ENCODE measurements around the gene SAP25. TPM values are rescaled to one million over a fixed set of nuclear protein-coding genes. Genes with fewer than 3 reads are reported as not detected.
"Not testable (repeated sequence)": the region's sequence is repeated elsewhere in the genome, so short reads cannot be mapped to it uniquely, and the experiment has no call there.

The SAP25 gene
- total RNA-seq, 1 donor from 2014 or later = 13.5 TPM

DNA sequence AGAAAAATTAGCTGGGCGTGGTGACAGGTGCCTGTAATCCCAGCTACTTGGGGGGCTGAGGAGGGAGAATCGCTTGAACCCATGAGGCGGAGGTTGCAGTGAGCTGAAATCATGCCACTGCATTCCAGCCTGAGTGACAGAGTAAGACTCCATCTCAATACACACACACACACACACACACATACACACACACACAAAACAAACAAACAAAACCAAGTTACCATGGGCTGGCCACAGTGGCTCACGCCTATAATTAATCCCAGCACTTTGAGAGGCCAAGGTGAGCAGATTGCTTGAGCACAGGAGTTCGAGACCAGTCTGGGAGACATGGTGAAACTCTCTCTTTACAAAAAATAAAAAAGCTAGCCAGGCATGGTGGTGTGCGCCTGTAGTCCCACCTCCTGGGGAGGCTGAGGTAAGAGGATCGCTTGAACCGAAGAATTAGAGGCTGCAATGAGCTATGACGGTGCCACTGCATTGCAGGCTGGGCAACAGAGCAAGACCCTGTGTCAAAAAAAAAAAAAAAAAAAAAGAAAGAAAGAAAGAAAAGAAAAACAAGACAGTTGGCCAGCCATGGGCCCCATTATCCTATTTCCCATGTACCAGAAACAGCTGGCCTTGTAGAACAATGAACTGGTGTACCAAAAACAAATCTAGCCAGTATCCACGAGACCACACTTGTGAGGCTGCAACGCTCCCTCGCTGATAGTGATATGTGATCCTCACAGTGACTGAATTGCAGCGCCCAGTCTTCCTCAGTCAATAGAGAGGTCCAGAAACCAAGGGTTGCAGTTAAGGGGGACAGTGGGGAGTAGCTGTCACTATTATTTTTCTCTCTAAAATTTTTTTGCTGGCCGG is 41.3 kb downstream of the SAP25 start:
- Mint-ChIP-seq H3K36me3 (no peaks in the 10 kb centered on the region), H3K9me3 (no peaks in the 10 kb centered on the region), H3K27ac (no peak overlapping the region), H3K27me3 (ENCODE audit: low read depth) (no peaks in the 10 kb centered on the region), H3K4me3 (no peak overlapping the region), H3K4me1 (no peaks in the 10 kb centered on the region)
- no peak for DNase-seq (ENCODE audit: low spot score in 2 of 2, unreplicated experiment in 2 of 2)
- TF ChIP-seq, protein P1, sequence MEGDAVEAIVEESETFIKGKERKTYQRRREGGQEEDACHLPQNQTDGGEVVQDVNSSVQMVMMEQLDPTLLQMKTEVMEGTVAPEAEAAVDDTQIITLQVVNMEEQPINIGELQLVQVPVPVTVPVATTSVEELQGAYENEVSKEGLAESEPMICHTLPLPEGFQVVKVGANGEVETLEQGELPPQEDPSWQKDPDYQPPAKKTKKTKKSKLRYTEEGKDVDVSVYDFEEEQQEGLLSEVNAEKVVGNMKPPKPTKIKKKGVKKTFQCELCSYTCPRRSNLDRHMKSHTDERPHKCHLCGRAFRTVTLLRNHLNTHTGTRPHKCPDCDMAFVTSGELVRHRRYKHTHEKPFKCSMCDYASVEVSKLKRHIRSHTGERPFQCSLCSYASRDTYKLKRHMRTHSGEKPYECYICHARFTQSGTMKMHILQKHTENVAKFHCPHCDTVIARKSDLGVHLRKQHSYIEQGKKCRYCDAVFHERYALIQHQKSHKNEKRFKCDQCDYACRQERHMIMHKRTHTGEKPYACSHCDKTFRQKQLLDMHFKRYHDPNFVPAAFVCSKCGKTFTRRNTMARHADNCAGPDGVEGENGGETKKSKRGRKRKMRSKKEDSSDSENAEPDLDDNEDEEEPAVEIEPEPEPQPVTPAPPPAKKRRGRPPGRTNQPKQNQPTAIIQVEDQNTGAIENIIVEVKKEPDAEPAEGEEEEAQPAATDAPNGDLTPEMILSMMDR (IDR thresholded peaks at IDR 0.05; ENCODE audit: unreplicated experiment) = no peak

DNA sequence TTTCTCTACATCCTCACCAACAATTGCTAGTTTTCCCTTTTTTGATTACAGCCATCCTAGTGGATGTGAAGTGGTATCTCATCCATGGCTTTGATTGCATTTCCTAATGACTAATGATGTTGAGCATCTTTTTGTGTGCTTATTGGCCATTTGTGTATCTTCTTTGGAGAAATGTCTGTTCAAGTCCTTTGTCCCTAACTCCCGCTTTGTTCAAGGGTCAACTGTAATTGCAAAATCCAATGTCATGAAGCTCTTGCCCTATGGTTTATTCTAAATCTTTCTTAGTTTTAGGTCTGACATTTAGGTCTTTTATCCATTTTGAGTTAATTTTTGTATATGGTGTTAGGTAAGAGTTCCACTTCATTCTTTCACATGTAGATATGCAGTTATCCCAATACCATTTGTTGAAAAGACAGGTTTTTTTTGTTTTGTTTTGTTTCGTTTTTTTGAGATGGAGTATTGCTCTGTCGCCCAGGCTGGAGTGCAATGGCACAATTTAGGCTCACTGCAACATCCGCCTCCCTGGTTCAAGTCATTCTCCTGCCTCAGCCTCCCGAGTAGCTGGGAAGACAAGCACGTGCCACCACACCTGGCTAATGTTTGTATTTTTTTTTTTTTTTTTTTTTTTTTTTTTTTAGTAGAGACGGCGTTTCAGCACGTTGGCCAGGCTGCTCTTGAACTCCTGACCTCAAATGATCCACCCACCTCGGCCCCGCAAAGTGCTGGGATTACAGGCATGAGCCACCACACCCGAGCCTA is 45.4 kb downstream of the SAP25 start:
- H3K4me1 Mint-ChIP-seq, H3K27ac Mint-ChIP-seq, H3K36me3 Mint-ChIP-seq: not testable (repeated sequence)

DNA sequence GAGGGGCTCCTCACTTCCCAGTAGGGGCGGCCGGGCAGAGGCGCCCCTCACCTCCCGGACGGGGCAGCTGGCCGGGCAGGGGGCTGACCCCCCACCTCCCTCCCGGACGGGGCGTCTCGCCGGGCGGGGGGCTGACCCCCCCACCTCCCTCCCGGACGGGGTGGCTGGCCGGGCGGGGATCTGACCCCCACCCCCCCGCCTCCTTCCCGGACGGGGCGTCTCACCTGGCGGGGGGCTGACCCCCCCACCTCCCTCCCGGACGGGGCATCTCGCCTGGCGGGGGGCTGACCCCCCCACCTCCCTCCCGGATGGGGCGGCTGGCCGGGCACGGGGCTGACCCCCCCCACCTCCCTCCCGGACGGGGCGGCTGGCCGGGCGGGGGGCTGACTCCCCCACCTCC is 50.5 kb downstream of the SAP25 start:
- H3K27me3 Mint-ChIP-seq (ENCODE audit: low read depth); H3K9me3 Mint-ChIP-seq; H3K27ac Mint-ChIP-seq; H3K4me1 Mint-ChIP-seq; DNase-seq (ENCODE audit: low spot score in 2 of 2, unreplicated experiment in 2 of 2); H3K4me3 Mint-ChIP-seq; H3K36me3 Mint-ChIP-seq: not testable (repeated sequence)

More for the DNA sequence above, 45.4 kb downstream of the SAP25 start:
- not testable (repeated sequence) for H3K9me3 Mint-ChIP-seq; H3K4me3 Mint-ChIP-seq; DNase-seq (ENCODE audit: low spot score in 2 of 2, unreplicated experiment in 2 of 2); H3K27me3 Mint-ChIP-seq (ENCODE audit: low read depth)

Other genes starting within 250 kb of the SAP25 start
- gene PILRB, start 215.8 kb downstream of the SAP25 start, total RNA-seq = 52.8 to 56.3 TPM (median 54.5 TPM) in 3 replicates
- 6.1 to 7.3 TPM (median 6.7 TPM) in 3 replicates for gene PILRA, start 200.4 kb downstream of the SAP25 start, total RNA-seq
- 3.4 to 6.1 TPM (median 4.3 TPM) in 3 replicates for gene ZCWPW1, start 145.2 kb downstream of the SAP25 start, total RNA-seq
- 34.7 to 38.5 TPM (median 38.4 TPM) in 3 replicates for gene MEPCE, start 144.1 kb downstream of the SAP25 start, total RNA-seq
- 25.7 to 29.3 TPM (median 26.6 TPM) in 3 replicates for gene PPP1R35, start 137.4 kb downstream of the SAP25 start, total RNA-seq
- gene SPACDR, start 109.6 kb downstream of the SAP25 start, total RNA-seq = 2.0 to 3.6 TPM (median 3.3 TPM) in 3 replicates
- gene TSC22D4, start 94.7 kb downstream of the SAP25 start, total RNA-seq = 50.5 to 52.7 TPM (median 52.4 TPM) in 3 replicates
- gene NYAP1, start 90.0 kb downstream of the SAP25 start, total RNA-seq = 8.2 to 8.5 TPM (median 8.4 TPM) in 3 replicates
- 7.7 to 9.1 TPM (median 8.3 TPM) in 3 replicates for gene AGFG2, start 34.7 kb downstream of the SAP25 start, total RNA-seq
- gene LRCH4, start 12.2 kb upstream of the SAP25 start, total RNA-seq = 117 to 128 TPM (median 127 TPM) in 3 replicates
- gene FBXO24, start 12.4 kb upstream of the SAP25 start, total RNA-seq = 0.54 to 0.93 TPM (median 0.64 TPM) in 3 replicates
- gene PCOLCE, start 28.5 kb upstream of the SAP25 start, total RNA-seq = 461 to 479 TPM (median 479 TPM) in 3 replicates
- gene MOSPD3, start 38.6 kb upstream of the SAP25 start, total RNA-seq = 22.5 to 25.9 TPM (median 24.7 TPM) in 3 replicates
- gene TFR2, start 67.7 kb upstream of the SAP25 start, total RNA-seq = 0.38 to 0.69 TPM (median 0.54 TPM) in 3 replicates
- gene ACTL6B, start 82.5 kb upstream of the SAP25 start, total RNA-seq = not detected in 3 replicates
- 173 to 178 TPM (median 174 TPM) in 3 replicates for gene GNB2, start 99.8 kb upstream of the SAP25 start, total RNA-seq
- 98.5 to 99.2 TPM (median 99.1 TPM) in 3 replicates for gene GIGYF1, start 120.3 kb upstream of the SAP25 start, total RNA-seq
- 26.0 to 27.2 TPM (median 26.6 TPM) in 3 replicates for gene POP7, start 132.2 kb upstream of the SAP25 start, total RNA-seq
- 0.16 to 0.27 TPM in 2 of 3 replicates, not detected in the other for gene EPO, start 146.6 kb upstream of the SAP25 start, total RNA-seq
- gene ZAN, start 159.7 kb upstream of the SAP25 start, total RNA-seq = not detected in 3 replicates

Data from mesothelial cell of epicardium (in vitro differentiated cells).